Measurements from ENCODE around the gene EIF1B.
A peak's percentile ranks its signal among the peaks of the same experiment; 100 is the strongest.
"Not testable (repeated sequence)": the region's sequence is repeated elsewhere in the genome, so short reads cannot be mapped to it uniquely, and the experiment has no call there.

EIF1B gene

GRCh38 chr3:40309418-40309924, at the start of gene EIF1B:
Gene EIF1B (plus strand): TSS chr3:40309707. CDS start chr3:40309942, 235 bp downstream.
- H3K4me3 Mint-ChIP-seq = peak within 1 kb of the TSS; percentile 100
- no peaks in the 10 kb centered on the region for H3K9me3 Mint-ChIP-seq
- H3K4me1 Mint-ChIP-seq (ENCODE audit: low read depth) = peaks cover 17% of the 10 kb centered on the region
- no peaks in the 10 kb centered on the region for H3K27me3 Mint-ChIP-seq (ENCODE audit: low read depth)
- H3K36me3 Mint-ChIP-seq (ENCODE audit: low read depth) = peaks cover 24% of the 10 kb centered on the region
- peak within 1 kb of the TSS; percentile 97 for H3K27ac Mint-ChIP-seq

- Mint-ChIP-seq H3K27me3 (ENCODE audit: low read depth) (no peaks in the 10 kb centered on the region), H3K27ac (no peak overlapping the region), H3K36me3 (ENCODE audit: low read depth) (no peaks in the 10 kb centered on the region), H3K4me3 (no peak overlapping the region), H3K9me3 (no peaks in the 10 kb centered on the region), H3K4me1 (ENCODE audit: low read depth) (no peaks in the 10 kb centered on the region)
Measured at GRCh38 chr3:40262331-40262730, 47.2 kb upstream of the EIF1B start.

- no peaks in the 10 kb centered on the region for H3K27me3 Mint-ChIP-seq (ENCODE audit: low read depth)
- H3K4me3 Mint-ChIP-seq = no peak overlapping the region
- H3K4me1 Mint-ChIP-seq (ENCODE audit: low read depth) = no peaks in the 10 kb centered on the region
- H3K9me3 Mint-ChIP-seq = no peaks in the 10 kb centered on the region
- no peaks in the 10 kb centered on the region for H3K36me3 Mint-ChIP-seq (ENCODE audit: low read depth)
- no peak overlapping the region for H3K27ac Mint-ChIP-seq
Measured at GRCh38 chr3:40264451-40264850, 45.1 kb upstream of the EIF1B start.

GRCh38 chr3:40265181-40265580, 44.3 kb upstream of the EIF1B start:
- no peak overlapping the region for H3K27ac Mint-ChIP-seq
- H3K4me1 Mint-ChIP-seq (ENCODE audit: low read depth) = no peaks in the 10 kb centered on the region
- no peaks in the 10 kb centered on the region for H3K27me3 Mint-ChIP-seq (ENCODE audit: low read depth)
- H3K4me3 Mint-ChIP-seq = no peak overlapping the region
- no peaks in the 10 kb centered on the region for H3K9me3 Mint-ChIP-seq
- H3K36me3 Mint-ChIP-seq (ENCODE audit: low read depth) = no peaks in the 10 kb centered on the region

GRCh38 chr3:40267937-40268724, 41.4 kb upstream of the EIF1B start:
- Mint-ChIP-seq H3K27ac (no peak overlapping the region), H3K9me3 (no peaks in the 10 kb centered on the region), H3K4me1 (ENCODE audit: low read depth) (no peaks in the 10 kb centered on the region), H3K36me3 (ENCODE audit: low read depth) (no peaks in the 10 kb centered on the region), H3K4me3 (no peak overlapping the region), H3K27me3 (ENCODE audit: low read depth) (no peaks in the 10 kb centered on the region)

- H3K4me1 Mint-ChIP-seq (ENCODE audit: low read depth) = no peaks in the 10 kb centered on the region
- no peak overlapping the region for H3K4me3 Mint-ChIP-seq
- H3K27ac Mint-ChIP-seq = no peak overlapping the region
- H3K27me3 Mint-ChIP-seq (ENCODE audit: low read depth) = no peaks in the 10 kb centered on the region
- no peaks in the 10 kb centered on the region for H3K36me3 Mint-ChIP-seq (ENCODE audit: low read depth)
- H3K9me3 Mint-ChIP-seq = no peaks in the 10 kb centered on the region
Measured at GRCh38 chr3:40268802-40269524, 40.5 kb upstream of the EIF1B start.

- Mint-ChIP-seq H3K36me3 (ENCODE audit: low read depth) (no peaks in the 10 kb centered on the region), H3K4me1 (ENCODE audit: low read depth) (no peaks in the 10 kb centered on the region), H3K27me3 (ENCODE audit: low read depth) (peaks cover 10% of the 10 kb centered on the region), H3K4me3 (no peak overlapping the region), H3K9me3 (no peaks in the 10 kb centered on the region), H3K27ac (no peak overlapping the region)
Measured at GRCh38 chr3:40278791-40279190, 30.7 kb upstream of the EIF1B start.

- Mint-ChIP-seq H3K27ac (no peak overlapping the region), H3K9me3 (peaks cover 3% of the 10 kb centered on the region), H3K36me3 (ENCODE audit: low read depth) (peaks cover 3% of the 10 kb centered on the region)
Measured at GRCh38 chr3:40281995-40282394, 27.5 kb upstream of the EIF1B start.

GRCh38 chr3:40283057-40283456, 26.4 kb upstream of the EIF1B start:
- not testable (repeated sequence) for H3K4me1 Mint-ChIP-seq (ENCODE audit: low read depth); H3K27ac Mint-ChIP-seq

More at GRCh38 chr3:40281995-40282394, 27.5 kb upstream of the EIF1B start:
- H3K27me3 Mint-ChIP-seq (ENCODE audit: low read depth) = peaks cover 3% of the 10 kb centered on the region
- H3K4me3 Mint-ChIP-seq = no peak overlapping the region
- H3K4me1 Mint-ChIP-seq (ENCODE audit: low read depth) = no peaks in the 10 kb centered on the region

GRCh38 chr3:40287248-40287647, 22.3 kb upstream of the EIF1B start:
- Mint-ChIP-seq H3K36me3 (ENCODE audit: low read depth) (peaks cover 3% of the 10 kb centered on the region), H3K4me3 (no peak overlapping the region), H3K27me3 (ENCODE audit: low read depth) (peaks cover 3% of the 10 kb centered on the region), H3K27ac (no peak overlapping the region), H3K4me1 (ENCODE audit: low read depth) (peaks cover 2% of the 10 kb centered on the region), H3K9me3 (peaks cover 3% of the 10 kb centered on the region)

More at GRCh38 chr3:40283057-40283456, 26.4 kb upstream of the EIF1B start:
- H3K36me3 Mint-ChIP-seq (ENCODE audit: low read depth); H3K4me3 Mint-ChIP-seq; H3K27me3 Mint-ChIP-seq (ENCODE audit: low read depth); H3K9me3 Mint-ChIP-seq: not testable (repeated sequence)

GRCh38 chr3:40290396-40290795, 19.1 kb upstream of the EIF1B start:
- H3K9me3 Mint-ChIP-seq = peaks cover under 1% of the 10 kb centered on the region
- H3K4me1 Mint-ChIP-seq (ENCODE audit: low read depth) = peaks cover 2% of the 10 kb centered on the region
- H3K36me3 Mint-ChIP-seq (ENCODE audit: low read depth) = peaks cover under 1% of the 10 kb centered on the region
- H3K27me3 Mint-ChIP-seq (ENCODE audit: low read depth) = peaks cover 1% of the 10 kb centered on the region
- H3K27ac Mint-ChIP-seq = no peak overlapping the region
- H3K4me3 Mint-ChIP-seq = no peak overlapping the region

GRCh38 chr3:40291471-40291870, 18.0 kb upstream of the EIF1B start:
- no peaks in the 10 kb centered on the region for H3K9me3 Mint-ChIP-seq
- H3K27me3 Mint-ChIP-seq (ENCODE audit: low read depth) = no peaks in the 10 kb centered on the region
- peaks cover 2% of the 10 kb centered on the region for H3K4me1 Mint-ChIP-seq (ENCODE audit: low read depth)
- H3K36me3 Mint-ChIP-seq (ENCODE audit: low read depth) = no peaks in the 10 kb centered on the region
- no peak overlapping the region for H3K27ac Mint-ChIP-seq
- H3K4me3 Mint-ChIP-seq = no peak overlapping the region

GRCh38 chr3:40292637-40293349, 16.7 kb upstream of the EIF1B start:
- Mint-ChIP-seq H3K27ac (no peak overlapping the region), H3K4me1 (ENCODE audit: low read depth) (peaks cover 2% of the 10 kb centered on the region), H3K27me3 (ENCODE audit: low read depth) (no peaks in the 10 kb centered on the region), H3K9me3 (no peaks in the 10 kb centered on the region), H3K36me3 (ENCODE audit: low read depth) (no peaks in the 10 kb centered on the region), H3K4me3 (no peak overlapping the region)

GRCh38 chr3:40294434-40294833, 15.1 kb upstream of the EIF1B start:
- H3K4me1 Mint-ChIP-seq (ENCODE audit: low read depth) = peaks cover 2% of the 10 kb centered on the region
- H3K27me3 Mint-ChIP-seq (ENCODE audit: low read depth) = no peaks in the 10 kb centered on the region
- no peaks in the 10 kb centered on the region for H3K36me3 Mint-ChIP-seq (ENCODE audit: low read depth)
- no peaks in the 10 kb centered on the region for H3K9me3 Mint-ChIP-seq
- no peak overlapping the region for H3K4me3 Mint-ChIP-seq
- no peak overlapping the region for H3K27ac Mint-ChIP-seq
